OCI-LY1 (cell line): ENCODE results near the gene PDE4D.

Source experiments
- CTCF ChIP-seq: fragments of 200-600 bp; sonication (generic), shearing (Covaris generic); IDR thresholded peaks from 2 replicates; pipeline ENCODE4 v1.5.1; 2017; ENCODE audit warnings: mild to moderate bottlenecking, antibody characterized with exemption, low read length, moderate library complexity, mixed read lengths
- EZH2 ChIP-seq: fragments of 200-600 bp; sonication (generic), shearing (Covaris generic); IDR thresholded peaks from 2 replicates; pipeline ENCODE4 v1.8.0; 2017; ENCODE audit warnings: borderline replicate concordance, mixed run types, mild to moderate bottlenecking, antibody characterized with exemption, low read length, moderate library complexity, mixed read lengths

GRCh38 chr5:59543821-59544442 lies 349.6 kb downstream of the PDE4D start:
- no peak for TF ChIP-seq EZH2
- TF ChIP-seq CTCF, result no peak
